Nephron (organoid): ENCODE measurements around the gene OR2AK2.

Source experiments
- H3K27ac Mint-ChIP-seq, 3 experiments: 2 replicates each; pipeline ENCODE4 v1.8.0; 2020; ENCODE audit warnings: mixed read lengths in 3 of 3, mild to moderate bottlenecking in 2 of 3, moderate library complexity in 1 of 3
- H3K27me3 Mint-ChIP-seq: 2 replicates; pipeline ENCODE4 v1.8.0; 2021; ENCODE audit warnings: low read depth, mild to moderate bottlenecking, moderate library complexity, mixed read lengths
- H3K36me3 Mint-ChIP-seq: 2 replicates; pipeline ENCODE4 v1.8.0; 2020; ENCODE audit warnings: low read depth, mixed read lengths
- H3K4me1 Mint-ChIP-seq: 2 replicates; pipeline ENCODE4 v1.8.0; 2020; ENCODE audit warnings: mixed read lengths
- H3K4me3 Mint-ChIP-seq, 3 experiments: 2 replicates each; pipeline ENCODE4 v1.8.0; 2020; ENCODE audit warnings: mild to moderate bottlenecking in 3 of 3, mixed read lengths in 3 of 3, moderate library complexity in 2 of 3
- H3K9me3 Mint-ChIP-seq: 2 replicates; pipeline ENCODE4 v1.8.0; 2020; ENCODE audit warnings: mixed read lengths
- CTCF ChIP-seq, 3 experiments: fragments of 200-600 bp; sonication (generic); IDR thresholded peaks; one replicate each; pipeline ENCODE4 v1.5.0; 2021; ENCODE audit warnings: antibody characterized with exemption in 3 of 3; ENCODE audit not compliant: unreplicated experiment in 3 of 3

OR2AK2 gene

GRCh38 chr1:247962911-247963588 is 2.0 kb upstream of the OR2AK2 start:
- Mint-ChIP-seq H3K36me3 (no peaks in the 10 kb centered on the region), H3K27ac (no peak overlapping the region), H3K9me3 (peaks cover 33% of the 10 kb centered on the region), H3K4me3 (no peak overlapping the region), H3K27me3 (no peaks in the 10 kb centered on the region), H3K4me1 (no peaks in the 10 kb centered on the region)
- no peak for TF ChIP-seq CTCF (IDR thresholded peaks at IDR 0.05; ENCODE audit: unreplicated experiment in 3 of 3)

GRCh38 chr1:247966532-247967204 is 1.6 kb downstream of the OR2AK2 start:
- Mint-ChIP-seq H3K9me3 (peaks cover 33% of the 10 kb centered on the region), H3K27me3 (no peaks in the 10 kb centered on the region), H3K4me3 (no peak overlapping the region), H3K4me1 (no peaks in the 10 kb centered on the region), H3K36me3 (no peaks in the 10 kb centered on the region), H3K27ac (no peak overlapping the region)
- no peak for TF ChIP-seq CTCF (IDR thresholded peaks at IDR 0.05; ENCODE audit: unreplicated experiment in 3 of 3)

DNA sequence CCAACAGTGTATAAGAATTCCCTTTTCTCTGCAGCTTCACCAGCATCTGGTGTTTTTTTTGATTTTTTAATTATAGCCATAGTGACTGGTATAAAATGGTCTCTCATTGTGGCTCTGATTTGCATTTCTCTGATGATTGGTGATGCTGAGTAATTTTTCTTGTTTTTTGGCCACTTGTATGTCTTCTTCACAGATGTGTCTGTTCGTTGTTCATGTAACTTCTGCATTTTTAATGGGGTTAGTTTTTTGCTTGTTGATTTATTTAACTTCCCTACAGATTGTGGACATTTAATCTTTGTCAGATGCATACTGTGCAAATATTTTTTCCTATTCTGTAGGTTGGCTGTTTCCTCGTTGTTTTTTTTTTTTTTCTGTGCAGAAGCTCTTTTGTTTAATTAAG is 28.0 kb downstream of the OR2AK2 start:
- Mint-ChIP-seq H3K4me1 (no peaks in the 10 kb centered on the region), H3K27ac (no peak overlapping the region), H3K9me3 (peaks cover 42% of the 10 kb centered on the region), H3K36me3 (no peaks in the 10 kb centered on the region), H3K27me3 (no peaks in the 10 kb centered on the region), H3K4me3 (no peak overlapping the region)
- TF ChIP-seq CTCF (IDR thresholded peaks at IDR 0.05; ENCODE audit: unreplicated experiment in 3 of 3), result no peak

GRCh38 chr1:247998811-247999210 is 33.8 kb downstream of the OR2AK2 start:
- Mint-ChIP-seq H3K4me3 (no peak overlapping the region), H3K36me3 (no peaks in the 10 kb centered on the region), H3K9me3 (peaks cover 33% of the 10 kb centered on the region), H3K27me3 (no peaks in the 10 kb centered on the region), H3K4me1 (no peaks in the 10 kb centered on the region), H3K27ac (no peak overlapping the region)
- no peak for TF ChIP-seq CTCF (IDR thresholded peaks at IDR 0.05; ENCODE audit: unreplicated experiment in 3 of 3)

- H3K4me3 Mint-ChIP-seq, result no peak overlapping the region
- no peaks in the 10 kb centered on the region for H3K36me3 Mint-ChIP-seq
- no peaks in the 10 kb centered on the region for H3K4me1 Mint-ChIP-seq
- H3K27me3 Mint-ChIP-seq, result no peaks in the 10 kb centered on the region
- no peak overlapping the region for H3K27ac Mint-ChIP-seq
- H3K9me3 Mint-ChIP-seq, result peaks cover 27% of the 10 kb centered on the region
- no peak for TF ChIP-seq CTCF (IDR thresholded peaks at IDR 0.05; ENCODE audit: unreplicated experiment in 3 of 3)
Measured at GRCh38 chr1:248000169-248000568, 35.1 kb downstream of the OR2AK2 start.

GRCh38 chr1:248007778-248008177 is 42.7 kb downstream of the OR2AK2 start:
- no peak for TF ChIP-seq CTCF (IDR thresholded peaks at IDR 0.05; ENCODE audit: unreplicated experiment in 3 of 3)
- no peak overlapping the region for H3K27ac Mint-ChIP-seq
- no peak overlapping the region for H3K4me3 Mint-ChIP-seq
- no peaks in the 10 kb centered on the region for H3K4me1 Mint-ChIP-seq
- no peaks in the 10 kb centered on the region for H3K36me3 Mint-ChIP-seq
- H3K27me3 Mint-ChIP-seq, result no peaks in the 10 kb centered on the region
- H3K9me3 Mint-ChIP-seq, result peaks cover 65% of the 10 kb centered on the region
